Occipital lobe (tissue), 2 donors: ENCODE measurements around the gene MON1B. TPM values are rescaled to one million over a fixed set of nuclear protein-coding genes. Genes with fewer than 3 reads are reported as not detected.
"Not testable (repeated sequence)": the region's sequence is repeated elsewhere in the genome, so short reads cannot be mapped to it uniquely, and the experiment has no call there.

Source experiments
- DNase-seq: peaks from one replicate; lab custom pipeline; 2025; lab: John Stamatoyannopoulos, UW
- total RNA-seq: library from RNA; depleted of rRNA; stranded (reverse); fragments of >200 nt; gene quantifications from one replicate; pipeline ENCODE4 v1.2.3, GENCODE V29; 2014

Gene MON1B
- 8.3 TPM for total RNA-seq

- DNase-seq = peak; percentile 98
Observed at GRCh38 chr16:77190478-77191258, at the start of gene MON1B. Gene MON1B (plus strand): TSS chr16:77191190. CDS start chr16:77191486, 296 bp downstream.

- no peak for DNase-seq
Observed at GRCh38 chr16:77143364-77143763, 47.6 kb upstream of the MON1B start.

GRCh38 chr16:77148121-77148520, 42.9 kb upstream of the MON1B start:
- DNase-seq = no peak

- DNase-seq = no peak
Observed at GRCh38 chr16:77157346-77158058, 33.5 kb upstream of the MON1B start.

GRCh38 chr16:77158293-77158692, 32.7 kb upstream of the MON1B start:
- DNase-seq = no peak

- DNase-seq = no peak
Observed at GRCh38 chr16:77165006-77165405, 26.0 kb upstream of the MON1B start.

GRCh38 chr16:77165536-77166236, 25.3 kb upstream of the MON1B start:
- DNase-seq = not testable (repeated sequence)

- no peak for DNase-seq
Observed at GRCh38 chr16:77166726-77167125, 24.3 kb upstream of the MON1B start.

- no peak for DNase-seq
Observed at GRCh38 chr16:77168901-77169300, 22.1 kb upstream of the MON1B start.

GRCh38 chr16:77169650-77170236, 21.2 kb upstream of the MON1B start:
- DNase-seq = no peak

- DNase-seq = no peak
Observed at GRCh38 chr16:77170805-77171204, 20.2 kb upstream of the MON1B start.

- DNase-seq = no peak
Observed at GRCh38 chr16:77171745-77172635, 19.0 kb upstream of the MON1B start.

GRCh38 chr16:77172951-77173350, 18.0 kb upstream of the MON1B start:
- DNase-seq = no peak

GRCh38 chr16:77183137-77183536, 7.9 kb upstream of the MON1B start:
- DNase-seq = no peak

- not testable (repeated sequence) for DNase-seq
Observed at GRCh38 chr16:77186298-77186697, 4.7 kb upstream of the MON1B start.

GRCh38 chr16:77190190-77190477, 856 bp upstream of the MON1B start:
- DNase-seq = no peak

- no peak for DNase-seq
Observed at GRCh38 chr16:77191259-77191969, 424 bp downstream of the MON1B start.

GRCh38 chr16:77193377-77193776, 2.4 kb downstream of the MON1B start:
- DNase-seq = no peak

GRCh38 chr16:77194295-77195231, 3.6 kb downstream of the MON1B start:
- no peak for DNase-seq
